PFSK-1 (cell line): Measurements from ENCODE around the gene KRT80.

Source experiments
- FOXP2 ChIP-seq: optimal IDR thresholded peaks from 2 replicates; pipeline ENCODE3; 2011; ENCODE audit warnings: borderline replicate concordance, control low read depth, inconsistent platforms; ENCODE audit not compliant: insufficient read depth; ENCODE audit errors: extremely low read length, extremely low read depth
- POLR2AphosphoS5 ChIP-seq: IDR thresholded peaks from 2 replicates; pipeline ENCODE4 v1.6.1; 2012; ENCODE audit warnings: low read depth, mild to moderate bottlenecking, control low read depth, low read length, moderate library complexity
- SIN3A ChIP-seq: IDR thresholded peaks from 2 replicates; pipeline ENCODE4 v1.6.1; 2012; ENCODE audit warnings: mild to moderate bottlenecking, low read length, moderate library complexity, borderline replicate concordance; ENCODE audit not compliant: insufficient read depth

DNA sequence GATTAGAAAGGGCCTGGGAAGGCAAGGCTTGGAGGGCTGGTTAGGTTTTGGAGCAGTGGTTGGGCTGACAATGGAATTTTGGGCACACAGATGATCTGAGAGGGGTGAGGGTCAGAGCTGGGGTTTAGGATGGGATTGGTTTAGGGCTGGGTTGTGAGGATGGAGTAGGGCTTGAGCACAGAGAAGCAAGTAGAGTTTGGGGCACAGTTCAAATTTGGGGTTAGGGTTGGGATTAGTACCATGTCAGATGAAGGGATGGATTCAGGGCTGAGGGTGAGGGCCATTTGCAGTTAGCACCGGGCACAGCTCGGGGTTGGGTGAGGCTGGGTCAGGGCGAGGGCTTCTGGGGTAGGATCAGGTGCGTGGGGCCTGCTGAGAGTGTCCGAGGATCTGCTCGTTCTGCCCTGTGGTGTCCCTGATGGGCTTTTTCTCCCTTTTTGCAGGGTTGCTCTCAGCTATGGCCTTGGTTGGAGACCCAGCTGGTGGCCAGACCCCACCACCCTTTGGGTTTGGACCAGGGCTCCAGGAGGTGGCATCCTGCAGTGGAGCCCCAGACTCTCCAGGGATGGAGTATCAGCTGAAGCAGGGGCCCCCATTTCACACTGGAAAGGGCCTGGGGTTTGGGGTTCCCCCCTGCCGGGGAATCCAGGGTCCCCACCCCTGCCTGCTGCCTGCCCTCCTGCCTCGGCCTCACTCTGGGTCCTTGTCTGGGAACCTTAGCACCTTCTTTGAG is 45.6 kb downstream of the KRT80 start:
- TF ChIP-seq FOXP2: no peak
- TF ChIP-seq POLR2AphosphoS5: no peak
- TF ChIP-seq SIN3A: no peak
